ENCODE results near the gene RIC8A.

DNA sequence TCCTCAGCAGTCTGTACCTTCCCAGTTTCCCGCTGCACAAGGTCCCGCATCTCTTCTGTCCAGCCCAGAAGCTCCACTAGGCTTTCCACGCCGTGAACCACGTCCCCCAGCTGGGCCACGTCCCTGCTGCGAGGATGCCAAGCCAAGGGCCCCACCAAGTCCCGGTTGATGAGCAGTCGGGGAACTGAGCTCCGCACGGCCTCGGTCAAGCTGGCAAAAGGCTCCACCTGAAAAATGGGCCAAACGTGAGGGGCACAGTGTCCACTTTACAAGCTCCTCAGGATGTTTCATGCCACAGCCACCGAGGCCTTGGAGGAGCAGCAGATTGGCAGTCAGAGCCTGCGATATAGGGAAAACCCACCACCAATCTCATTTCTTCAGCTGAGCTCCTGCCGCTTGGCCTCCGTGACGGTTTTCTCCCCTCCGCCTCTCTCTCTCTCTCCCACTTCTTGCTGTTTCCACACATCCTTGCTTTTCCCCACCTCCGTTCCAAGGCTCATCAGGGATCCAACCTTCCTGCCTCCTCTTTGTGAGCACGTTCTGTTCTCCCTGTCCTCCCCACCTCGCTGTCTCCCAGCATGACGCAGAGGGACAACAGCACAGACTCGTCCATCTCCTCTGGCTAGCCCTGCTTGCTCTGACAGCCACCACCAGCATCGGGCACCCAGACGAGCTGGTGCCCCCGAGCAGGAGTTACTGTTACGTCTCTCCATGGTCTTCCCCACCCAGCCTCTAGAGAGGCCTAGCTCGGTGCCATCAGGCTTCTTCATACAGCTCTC lies 11.5 kb downstream of the RIC8A start:
- TF ChIP-seq CTCF (IDR thresholded peaks at IDR 0.05): no peak
- no peak for TF ChIP-seq POLR2A (IDR thresholded peaks at IDR 0.05)
